ENCODE results near the gene ATL2.
"Not testable (repeated sequence)": the region's sequence is repeated elsewhere in the genome, so short reads cannot be mapped to it uniquely, and the experiment has no call there.

ATL2 gene

GRCh38 chr2:38327580-38327979, 49.5 kb downstream of the ATL2 start:
- Histone ChIP-seq H3K9me3 (ENCODE audit: insufficient read depth, low read length) (peaks cover 28% of the 10 kb centered on the region), H3K9ac (ENCODE audit: insufficient read length, low read depth) (no peak overlapping the region), H3K4me3 (ENCODE audit: insufficient read length, low read depth) (no peak overlapping the region), H3K27me3 (ENCODE audit: insufficient read depth, insufficient read length) (no peaks in the 10 kb centered on the region), H3K4me1 (ENCODE audit: insufficient read depth, insufficient read length) (no peaks in the 10 kb centered on the region), H3K36me3 (ENCODE audit: insufficient read depth, insufficient read length, low read length) (peaks cover 8% of the 10 kb centered on the region)
- DNase-seq (ENCODE audit: low read depth, low spot score), result no peak
- TF ChIP-seq SUZ12 (IDR thresholded peaks at IDR 0.05; ENCODE audit: extremely low read depth, insufficient read depth, insufficient read length), result no peak
- TF ChIP-seq YY1 (IDR thresholded peaks at IDR 0.05; ENCODE audit: insufficient read depth, insufficient read length), result no peak
- TF ChIP-seq ZNF274 (IDR thresholded peaks at IDR 0.05; ENCODE audit: low read depth, low read length), result no peak

DNA sequence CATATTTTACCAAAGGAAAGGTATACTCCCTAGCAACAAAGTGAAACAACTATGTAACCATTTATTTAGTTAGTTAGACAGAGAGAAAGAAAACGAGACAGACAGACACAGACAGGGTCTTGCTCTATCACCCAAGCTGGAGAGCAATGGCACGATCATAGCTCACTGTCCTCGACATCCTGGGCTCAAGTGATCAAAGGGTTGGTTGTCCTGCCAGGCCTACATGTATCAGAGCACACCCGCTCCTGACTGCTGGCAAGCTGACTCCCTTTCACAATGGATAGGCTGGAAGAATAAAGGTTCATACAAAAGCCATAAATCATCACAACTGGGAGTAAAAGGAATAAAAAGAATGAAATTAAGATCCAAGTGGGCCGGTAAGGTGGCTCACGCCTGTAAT, 53.5 kb downstream of the ATL2 start:
- TF ChIP-seq YY1 (IDR thresholded peaks at IDR 0.05; ENCODE audit: insufficient read depth, insufficient read length), result no peak
- TF ChIP-seq ZNF274 (IDR thresholded peaks at IDR 0.05; ENCODE audit: low read depth, low read length), result no peak
- TF ChIP-seq SUZ12 (IDR thresholded peaks at IDR 0.05; ENCODE audit: extremely low read depth, insufficient read depth, insufficient read length), result no peak
- no peak for DNase-seq (ENCODE audit: low read depth, low spot score)
- H3K27me3 ChIP-seq (ENCODE audit: insufficient read depth, insufficient read length), result no peaks in the 10 kb centered on the region

GRCh38 chr2:38322224-38322914, 54.7 kb downstream of the ATL2 start:
- TF ChIP-seq ZNF274 (IDR thresholded peaks at IDR 0.05; ENCODE audit: low read depth, low read length), result no peak
- no peak for TF ChIP-seq YY1 (IDR thresholded peaks at IDR 0.05; ENCODE audit: insufficient read depth, insufficient read length)
- no peak for TF ChIP-seq SUZ12 (IDR thresholded peaks at IDR 0.05; ENCODE audit: extremely low read depth, insufficient read depth, insufficient read length)
- Histone ChIP-seq H3K27me3 (ENCODE audit: insufficient read depth, insufficient read length) (no peaks in the 10 kb centered on the region), H3K4me1 (ENCODE audit: insufficient read depth, insufficient read length) (no peaks in the 10 kb centered on the region), H3K36me3 (ENCODE audit: insufficient read depth, insufficient read length, low read length) (peaks cover 13% of the 10 kb centered on the region), H3K9me3 (ENCODE audit: insufficient read depth, low read length) (no peaks in the 10 kb centered on the region), H3K4me3 (ENCODE audit: insufficient read length, low read depth) (no peak overlapping the region), H3K9ac (ENCODE audit: insufficient read length, low read depth) (no peak overlapping the region)
- DNase-seq (ENCODE audit: low read depth, low spot score), result no peak

More for the DNA sequence above, 53.5 kb downstream of the ATL2 start:
- no peaks in the 10 kb centered on the region for H3K4me1 ChIP-seq (ENCODE audit: insufficient read depth, insufficient read length)
- H3K9ac ChIP-seq (ENCODE audit: insufficient read length, low read depth), result no peak overlapping the region
- no peak overlapping the region for H3K4me3 ChIP-seq (ENCODE audit: insufficient read length, low read depth)
- H3K36me3 ChIP-seq (ENCODE audit: insufficient read depth, insufficient read length, low read length), result peaks cover 7% of the 10 kb centered on the region
- H3K9me3 ChIP-seq (ENCODE audit: insufficient read depth, low read length), result no peaks in the 10 kb centered on the region

GRCh38 chr2:38319240-38319639, 57.8 kb downstream of the ATL2 start:
- not testable (repeated sequence) for H3K4me1 ChIP-seq (ENCODE audit: insufficient read depth, insufficient read length); DNase-seq (ENCODE audit: low read depth, low spot score); H3K4me3 ChIP-seq (ENCODE audit: insufficient read length, low read depth); H3K9me3 ChIP-seq (ENCODE audit: insufficient read depth, low read length); H3K27me3 ChIP-seq (ENCODE audit: insufficient read depth, insufficient read length); H3K9ac ChIP-seq (ENCODE audit: insufficient read length, low read depth)
- peaks cover 24% of the 10 kb centered on the region for H3K36me3 ChIP-seq (ENCODE audit: insufficient read depth, insufficient read length, low read length)

DNA sequence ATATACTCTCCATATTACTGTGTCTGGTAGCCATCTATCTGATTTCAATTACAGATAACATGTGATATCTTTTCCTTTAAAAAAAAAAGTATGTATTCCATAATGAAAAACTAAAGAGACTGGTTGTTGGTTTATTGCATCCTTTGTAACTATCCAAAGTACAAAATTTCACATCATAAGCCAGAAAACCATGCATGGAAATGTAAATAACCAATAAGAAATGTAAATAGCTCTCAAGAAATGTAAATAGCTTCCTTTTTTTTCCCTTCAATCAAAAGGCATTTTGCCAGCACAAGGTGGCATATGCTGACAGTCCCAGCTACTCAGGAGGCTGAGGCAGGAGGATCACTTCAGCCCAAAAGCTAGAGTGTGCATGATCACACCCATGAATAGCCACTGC, 59.3 kb downstream of the ATL2 start:
- Histone ChIP-seq H3K4me3 (ENCODE audit: insufficient read length, low read depth) (no peak overlapping the region), H3K36me3 (ENCODE audit: insufficient read depth, insufficient read length, low read length) (peaks cover 35% of the 10 kb centered on the region), H3K27me3 (ENCODE audit: insufficient read depth, insufficient read length) (no peaks in the 10 kb centered on the region), H3K4me1 (ENCODE audit: insufficient read depth, insufficient read length) (no peaks in the 10 kb centered on the region), H3K9ac (ENCODE audit: insufficient read length, low read depth) (no peak overlapping the region), H3K9me3 (ENCODE audit: insufficient read depth, low read length) (no peaks in the 10 kb centered on the region; the same call in 1 of the 2 replicates)
- TF ChIP-seq SUZ12 (IDR thresholded peaks at IDR 0.05; ENCODE audit: extremely low read depth, insufficient read depth, insufficient read length) (no peak), YY1 (IDR thresholded peaks at IDR 0.05; ENCODE audit: insufficient read depth, insufficient read length) (no peak), ZNF274 (IDR thresholded peaks at IDR 0.05; ENCODE audit: low read depth, low read length) (no peak)
- no peak for DNase-seq (ENCODE audit: low read depth, low spot score)

DNA sequence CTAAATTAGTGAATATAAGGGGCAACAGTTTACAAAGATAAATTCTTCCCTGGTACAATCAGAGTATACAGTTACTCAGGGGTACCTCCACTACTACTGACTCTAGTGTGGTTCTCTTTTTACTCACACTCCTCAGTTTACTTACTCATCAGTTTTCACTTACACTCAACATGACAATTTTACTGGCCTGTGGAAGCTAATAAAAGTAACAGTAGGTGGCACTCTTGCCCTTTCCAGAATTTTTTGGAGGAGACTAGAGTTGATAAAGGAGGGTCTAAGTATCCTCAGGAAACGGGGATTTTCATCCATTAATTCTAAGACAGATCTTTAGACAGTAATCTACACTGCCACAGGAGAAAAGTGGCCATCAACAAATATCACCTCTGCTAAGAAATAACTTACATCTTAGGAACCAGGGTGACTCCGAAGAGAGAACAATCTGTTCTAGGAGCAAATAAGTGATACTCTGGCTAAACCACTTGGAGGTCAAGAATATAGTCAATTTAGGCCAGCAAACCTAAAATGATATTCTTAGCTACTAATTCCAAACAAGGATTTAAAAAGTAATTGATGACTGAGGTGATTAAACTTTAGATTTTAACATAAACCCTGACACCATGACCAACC, 61.3 kb downstream of the ATL2 start:
- Histone ChIP-seq H3K9me3 (ENCODE audit: insufficient read depth, low read length) (no peaks in the 10 kb centered on the region; the same call in 1 of the 2 replicates), H3K27me3 (ENCODE audit: insufficient read depth, insufficient read length) (no peaks in the 10 kb centered on the region), H3K9ac (ENCODE audit: insufficient read length, low read depth) (no peak overlapping the region), H3K36me3 (ENCODE audit: insufficient read depth, insufficient read length, low read length) (peaks cover 48% of the 10 kb centered on the region), H3K4me3 (ENCODE audit: insufficient read length, low read depth) (no peak overlapping the region), H3K4me1 (ENCODE audit: insufficient read depth, insufficient read length) (no peaks in the 10 kb centered on the region)
- DNase-seq (ENCODE audit: low read depth, low spot score), result peak; percentile 46
- TF ChIP-seq ZNF274 (IDR thresholded peaks at IDR 0.05; ENCODE audit: low read depth, low read length), result no peak
- no peak for TF ChIP-seq SUZ12 (IDR thresholded peaks at IDR 0.05; ENCODE audit: extremely low read depth, insufficient read depth, insufficient read length)
- TF ChIP-seq YY1 (IDR thresholded peaks at IDR 0.05; ENCODE audit: insufficient read depth, insufficient read length), result no peak

- Histone ChIP-seq H3K4me1 (ENCODE audit: insufficient read depth, insufficient read length) (no peaks in the 10 kb centered on the region), H3K9ac (ENCODE audit: insufficient read length, low read depth) (no peak overlapping the region), H3K4me3 (ENCODE audit: insufficient read length, low read depth) (no peak overlapping the region), H3K36me3 (ENCODE audit: insufficient read depth, insufficient read length, low read length) (peaks cover 44% of the 10 kb centered on the region), H3K27me3 (ENCODE audit: insufficient read depth, insufficient read length) (no peaks in the 10 kb centered on the region), H3K9me3 (ENCODE audit: insufficient read depth, low read length) (no peaks in the 10 kb centered on the region; the same call in 1 of the 2 replicates)
- TF ChIP-seq SUZ12 (IDR thresholded peaks at IDR 0.05; ENCODE audit: extremely low read depth, insufficient read depth, insufficient read length) (no peak), YY1 (IDR thresholded peaks at IDR 0.05; ENCODE audit: insufficient read depth, insufficient read length) (no peak), ZNF274 (IDR thresholded peaks at IDR 0.05; ENCODE audit: low read depth, low read length) (no peak)
- DNase-seq (ENCODE audit: low read depth, low spot score), result no peak
Measured at GRCh38 chr2:38308821-38309220, 68.3 kb downstream of the ATL2 start.

Measured in NT2/D1 (cell line).